Body of pancreas (tissue), 4 donors: Measurements from ENCODE around the gene PCDH15.

Experiments used
- POLR2A ChIP-seq, 3 donors: fragments of 450-650 bp; IDR thresholded peaks; one replicate each; pipeline ENCODE4 v1.6.1; 2016; ENCODE audit warnings: antibody characterized with exemption in 3 of 3, mild to moderate bottlenecking in 2 of 3
- TF ChIP-seq, protein P1 (sequence below), 7 experiments: fragments of 450-650 bp in 4 of 7; fragments of 200-600 bp in 3 of 7; sonication (generic) in 3 of 7; IDR thresholded peaks; one replicate each; pipeline ENCODE4 v1.5.1; 2016 to 2019; ENCODE audit warnings: antibody characterized with exemption in 7 of 7

DNA sequence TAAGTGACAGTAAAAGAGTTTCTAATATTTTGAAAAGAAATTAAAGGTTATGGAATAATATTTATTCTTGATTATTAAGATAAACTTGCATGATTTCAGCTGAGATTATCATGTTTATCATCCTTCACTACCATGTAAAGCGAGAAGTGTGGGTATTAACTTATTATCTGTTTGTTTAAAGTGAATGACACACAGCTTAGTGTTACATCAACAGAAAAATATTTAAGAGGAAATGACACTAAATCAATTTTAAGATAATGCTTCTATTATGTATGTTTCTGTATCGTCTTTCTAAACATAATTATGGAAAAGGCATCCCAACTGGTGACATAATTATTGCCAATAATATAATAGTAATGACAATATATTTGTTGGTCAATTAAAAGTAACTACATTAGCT is 213.1 kb downstream of the PCDH15 start:
- TF ChIP-seq, protein P1, sequence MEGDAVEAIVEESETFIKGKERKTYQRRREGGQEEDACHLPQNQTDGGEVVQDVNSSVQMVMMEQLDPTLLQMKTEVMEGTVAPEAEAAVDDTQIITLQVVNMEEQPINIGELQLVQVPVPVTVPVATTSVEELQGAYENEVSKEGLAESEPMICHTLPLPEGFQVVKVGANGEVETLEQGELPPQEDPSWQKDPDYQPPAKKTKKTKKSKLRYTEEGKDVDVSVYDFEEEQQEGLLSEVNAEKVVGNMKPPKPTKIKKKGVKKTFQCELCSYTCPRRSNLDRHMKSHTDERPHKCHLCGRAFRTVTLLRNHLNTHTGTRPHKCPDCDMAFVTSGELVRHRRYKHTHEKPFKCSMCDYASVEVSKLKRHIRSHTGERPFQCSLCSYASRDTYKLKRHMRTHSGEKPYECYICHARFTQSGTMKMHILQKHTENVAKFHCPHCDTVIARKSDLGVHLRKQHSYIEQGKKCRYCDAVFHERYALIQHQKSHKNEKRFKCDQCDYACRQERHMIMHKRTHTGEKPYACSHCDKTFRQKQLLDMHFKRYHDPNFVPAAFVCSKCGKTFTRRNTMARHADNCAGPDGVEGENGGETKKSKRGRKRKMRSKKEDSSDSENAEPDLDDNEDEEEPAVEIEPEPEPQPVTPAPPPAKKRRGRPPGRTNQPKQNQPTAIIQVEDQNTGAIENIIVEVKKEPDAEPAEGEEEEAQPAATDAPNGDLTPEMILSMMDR (IDR thresholded peaks at IDR 0.05), result no peak
- no peak for TF ChIP-seq POLR2A (IDR thresholded peaks at IDR 0.05)
